Large intestine (tissue), 3 donors: ENCODE measurements around the gene HHAT. TPM values are rescaled to one million over a fixed set of nuclear protein-coding genes. Genes with fewer than 3 reads are reported as not detected.

Source experiments
- DNase-seq, 2 donors: peaks; one replicate each; pipeline versions ENCODE4 v3.0.0 to v3.0.0-alpha.2; 2013
- H3K27ac ChIP-seq: one replicate; pipeline ENCODE4 v1.5.1; 2013; ENCODE audit warnings: low read length
- H3K27me3 ChIP-seq: 2 replicates; pipeline ENCODE4 v1.6.1; 2013; ENCODE audit warnings: low read length; ENCODE audit not compliant: control insufficient read depth, insufficient read depth
- H3K36me3 ChIP-seq: 2 replicates; pipeline ENCODE4 v1.6.1; 2013; ENCODE audit warnings: low read length; ENCODE audit not compliant: control insufficient read depth, insufficient read depth
- H3K4me1 ChIP-seq: one replicate; pipeline ENCODE4 v1.6.1; 2013; ENCODE audit warnings: low read length; ENCODE audit not compliant: control insufficient read depth, insufficient read depth
- H3K4me3 ChIP-seq: one replicate; pipeline ENCODE4 v1.5.1; 2013; ENCODE audit warnings: low read length
- H3K9me3 ChIP-seq: one replicate; pipeline ENCODE4 v1.6.1; 2013; ENCODE audit warnings: mild to moderate bottlenecking, low read depth, low read length, moderate library complexity; ENCODE audit not compliant: control insufficient read depth
- WGBS: methylation state at CpG from one replicate; pipeline ENCODE4 v1.1.5; 2013; ENCODE audit warnings: low lambda C conversion rate; ENCODE audit not compliant: insufficient coverage; 5-methylcytosine and 5-hydroxymethylcytosine counted together
- polyA plus RNA-seq: library from polyadenylated mRNA; unstranded; fragments of 120-200 nt; gene quantifications from one replicate; pipeline ENCODE4 v1.2.1, GENCODE V29; 2013

Gene HHAT
- polyA plus RNA-seq, 1 donor, result 3.3 TPM

- peaks cover 24% of the 10 kb centered on the region for H3K27me3 ChIP-seq
- H3K27ac ChIP-seq, result no peak overlapping the region
- H3K9me3 ChIP-seq, result no peaks in the 10 kb centered on the region
- WGBS, result no CpG with 5 or more reads among the region's 3 CpGs
- no peak for DNase-seq
- H3K4me3 ChIP-seq, result no peak overlapping the region
- no peaks in the 10 kb centered on the region for H3K36me3 ChIP-seq
- H3K4me1 ChIP-seq, result peaks cover 20% of the 10 kb centered on the region
Measured at GRCh38 chr1:210296682-210297081, 32.0 kb upstream of the HHAT start.

- no peaks in the 10 kb centered on the region for H3K9me3 ChIP-seq
- peaks cover 11% of the 10 kb centered on the region for H3K27me3 ChIP-seq
- no peak overlapping the region for H3K27ac ChIP-seq
- peaks cover 8% of the 10 kb centered on the region for H3K4me1 ChIP-seq
- H3K36me3 ChIP-seq, result no peaks in the 10 kb centered on the region
- no peak overlapping the region for H3K4me3 ChIP-seq
- DNase-seq, result no peak
- no CpG with 5 or more reads among the region's 7 CpGs for WGBS
Measured at GRCh38 chr1:210298296-210298695, 30.4 kb upstream of the HHAT start.

- DNase-seq, result no peak
- H3K4me1 ChIP-seq, result peaks cover 8% of the 10 kb centered on the region
- H3K27me3 ChIP-seq, result peaks cover 11% of the 10 kb centered on the region
- no peak overlapping the region for H3K27ac ChIP-seq
- H3K36me3 ChIP-seq, result no peaks in the 10 kb centered on the region
- no peaks in the 10 kb centered on the region for H3K9me3 ChIP-seq
- H3K4me3 ChIP-seq, result no peak overlapping the region
Measured at GRCh38 chr1:210298936-210299335, 29.8 kb upstream of the HHAT start.

GRCh38 chr1:210299501-210299900 is 29.2 kb upstream of the HHAT start:
- no peak overlapping the region for H3K4me3 ChIP-seq
- peaks cover 11% of the 10 kb centered on the region for H3K27me3 ChIP-seq
- H3K9me3 ChIP-seq, result no peaks in the 10 kb centered on the region
- WGBS, result 80% methylated on average over 2 of the region's 5 CpGs
- no peak for DNase-seq
- peaks cover 6% of the 10 kb centered on the region for H3K4me1 ChIP-seq
- no peak overlapping the region for H3K27ac ChIP-seq
- H3K36me3 ChIP-seq, result no peaks in the 10 kb centered on the region

- no peaks in the 10 kb centered on the region for H3K9me3 ChIP-seq
- H3K4me1 ChIP-seq, result no peaks in the 10 kb centered on the region
- peaks cover 8% of the 10 kb centered on the region for H3K27me3 ChIP-seq
- H3K36me3 ChIP-seq, result no peaks in the 10 kb centered on the region
- 20% methylated on average over 1 of the region's 5 CpGs for WGBS
- no peak overlapping the region for H3K27ac ChIP-seq
- no peak for DNase-seq
- H3K4me3 ChIP-seq, result no peak overlapping the region
Measured at GRCh38 chr1:210300923-210301614, 27.6 kb upstream of the HHAT start.

GRCh38 chr1:210301615-210302000 is 27.1 kb upstream of the HHAT start:
- no peak for DNase-seq
- no peak overlapping the region for H3K4me3 ChIP-seq
- WGBS, result 60% methylated on average over 1 of the region's 7 CpGs
- no peaks in the 10 kb centered on the region for H3K4me1 ChIP-seq
- H3K9me3 ChIP-seq, result no peaks in the 10 kb centered on the region
- H3K27ac ChIP-seq, result no peak overlapping the region
- H3K27me3 ChIP-seq, result peaks cover 8% of the 10 kb centered on the region
- no peaks in the 10 kb centered on the region for H3K36me3 ChIP-seq

GRCh38 chr1:210302501-210302900 is 26.2 kb upstream of the HHAT start:
- 100% methylated on average over 1 of the region's 10 CpGs for WGBS
- no peaks in the 10 kb centered on the region for H3K36me3 ChIP-seq
- H3K27me3 ChIP-seq, result peaks cover 8% of the 10 kb centered on the region
- no peaks in the 10 kb centered on the region for H3K9me3 ChIP-seq
- no peak for DNase-seq
- no peak overlapping the region for H3K27ac ChIP-seq
- H3K4me3 ChIP-seq, result no peak overlapping the region
- no peaks in the 10 kb centered on the region for H3K4me1 ChIP-seq

- Histone ChIP-seq H3K36me3 (no peaks in the 10 kb centered on the region), H3K4me3 (no peak overlapping the region), H3K27me3 (peaks cover 6% of the 10 kb centered on the region), H3K27ac (no peak overlapping the region), H3K4me1 (no peaks in the 10 kb centered on the region), H3K9me3 (no peaks in the 10 kb centered on the region)
- WGBS, result no CpG with 5 or more reads among the region's 8 CpGs
- no peak for DNase-seq
Measured at GRCh38 chr1:210303391-210303790, 25.3 kb upstream of the HHAT start.

GRCh38 chr1:210310562-210311153 is 18.0 kb upstream of the HHAT start:
- no peak for DNase-seq
- H3K27ac ChIP-seq, result no peak overlapping the region
- no peaks in the 10 kb centered on the region for H3K9me3 ChIP-seq
- peaks cover 9% of the 10 kb centered on the region for H3K27me3 ChIP-seq
- no CpG with 5 or more reads among the region's 7 CpGs for WGBS
- H3K36me3 ChIP-seq, result no peaks in the 10 kb centered on the region
- no peak overlapping the region for H3K4me3 ChIP-seq
- H3K4me1 ChIP-seq, result no peaks in the 10 kb centered on the region

- 75% methylated on average over 7 of the region's 18 CpGs for WGBS
Measured at GRCh38 chr1:210311726-210312493, 16.8 kb upstream of the HHAT start.

More at GRCh38 chr1:210311726-210312493, 16.8 kb upstream of the HHAT start:
- Histone ChIP-seq H3K27ac (no peak overlapping the region), H3K4me3 (no peak overlapping the region), H3K9me3 (no peaks in the 10 kb centered on the region), H3K27me3 (peaks cover 9% of the 10 kb centered on the region), H3K4me1 (no peaks in the 10 kb centered on the region), H3K36me3 (no peaks in the 10 kb centered on the region)
- no peak for DNase-seq
